Activated T-helper 1 cell treated with anti-CD3 and anti-CD28 coated beads, Interleukin-12 subunit alpha, Interleukin-12 subunit beta, Interleukin-2, Interleukin-4 antibody, amounts not matched to agents 30 ng/mL and 10 ng/mL and 1 ng/mL, durations not matched to agents 14 hours and 24 hours and 36 hours (primary cell): ENCODE results near the gene HIPK2. TPM values are rescaled to one million over a fixed set of nuclear protein-coding genes. Genes with fewer than 3 reads are reported as not detected.

ENCODE experiments used
- DNase-seq: peaks from one replicate; pipeline ENCODE4 v3.0.0; 2021; ENCODE audit warnings: low spot score
- H3K27ac Mint-ChIP-seq: one replicate; pipeline ENCODE4 v1.8.0; 2021; ENCODE audit warnings: mild to moderate bottlenecking, mixed read lengths
- H3K27me3 Mint-ChIP-seq: one replicate; pipeline ENCODE4 v1.8.0; 2022; ENCODE audit warnings: mild to moderate bottlenecking, moderate library complexity, mixed read lengths; ENCODE audit not compliant: insufficient read depth
- H3K36me3 Mint-ChIP-seq: one replicate; pipeline ENCODE4 v1.8.0; 2021; ENCODE audit warnings: low read depth, mixed read lengths
- H3K4me1 Mint-ChIP-seq: one replicate; pipeline ENCODE4 v1.8.0; 2021; ENCODE audit warnings: low read depth, mixed read lengths
- H3K4me3 Mint-ChIP-seq: one replicate; pipeline ENCODE4 v1.8.0; 2021; ENCODE audit warnings: mild to moderate bottlenecking, moderate library complexity, mixed read lengths
- H3K9me3 Mint-ChIP-seq: one replicate; pipeline ENCODE4 v1.8.0; 2021; ENCODE audit warnings: mixed read lengths
- intact Hi-C: fragments of 100-400 bp; cut with micrococcal nuclease; formaldehyde crosslinking; loops from one replicate; pipeline ENCODE4 v1.15.1; 2024
- total RNA-seq: library from RNA; stranded (reverse); gene quantifications from 2 replicates; pipeline ENCODE4 v1.2.3, GENCODE V29; 2022

Gene HIPK2
- total RNA-seq, 1 donor from 2014 or later: 28.3 TPM

DNA sequence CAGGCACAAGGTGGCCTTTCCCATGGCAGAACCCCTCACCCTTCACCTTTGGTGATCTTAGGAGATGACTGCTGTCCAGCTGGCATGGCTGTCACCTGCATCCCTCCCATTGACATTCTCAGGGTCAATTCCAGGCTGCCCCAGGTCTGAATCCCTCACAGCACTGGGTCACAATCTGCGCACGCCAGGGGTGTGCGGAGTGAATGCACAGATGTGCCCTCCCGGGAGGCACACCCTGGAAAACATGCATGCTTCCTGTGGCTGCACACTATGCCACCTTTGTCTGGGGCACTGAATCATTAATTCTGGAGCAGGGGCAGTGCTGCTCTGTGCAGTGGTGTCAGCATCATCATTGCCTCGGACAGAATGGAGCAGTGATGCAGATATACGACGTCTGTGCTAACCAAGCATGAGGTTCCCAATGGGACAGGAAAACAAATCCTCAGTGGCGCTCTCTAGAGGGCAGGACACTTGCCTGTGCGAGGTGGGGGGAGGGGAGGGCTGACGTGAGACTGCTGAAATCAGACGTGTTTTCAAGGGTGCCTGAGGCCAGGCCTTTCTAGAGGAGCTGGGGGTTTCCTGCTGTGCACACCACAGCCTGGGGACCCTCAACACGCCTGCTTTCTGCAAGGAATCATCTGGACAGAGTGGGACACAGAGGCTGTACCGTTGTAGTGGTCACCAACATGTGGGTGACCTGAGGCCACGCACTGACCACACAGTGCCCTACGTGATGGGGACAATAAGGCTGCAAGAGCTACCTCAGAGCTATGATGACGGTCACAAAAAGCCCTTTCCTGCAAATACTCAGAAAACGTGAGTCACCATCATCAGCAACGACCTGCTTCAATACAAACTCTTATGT is 77.9 kb downstream of the HIPK2 start:
- peak; percentile 14 for DNase-seq
- H3K27ac Mint-ChIP-seq: peak overlapping the region; percentile 84
- peak overlapping the region; percentile 8 for H3K4me3 Mint-ChIP-seq
- no peaks in the 10 kb centered on the region for H3K27me3 Mint-ChIP-seq
- H3K4me1 Mint-ChIP-seq: peaks cover 45% of the 10 kb centered on the region
- intact Hi-C loops: loop anchor here (1.0 to 5.0 kb wide), 2 partner anchors 19 to 53 kb away; no protein-coding TSS in a partner anchor
- H3K36me3 Mint-ChIP-seq: peaks cover 8% of the 10 kb centered on the region
- H3K9me3 Mint-ChIP-seq: no peaks in the 10 kb centered on the region

DNA sequence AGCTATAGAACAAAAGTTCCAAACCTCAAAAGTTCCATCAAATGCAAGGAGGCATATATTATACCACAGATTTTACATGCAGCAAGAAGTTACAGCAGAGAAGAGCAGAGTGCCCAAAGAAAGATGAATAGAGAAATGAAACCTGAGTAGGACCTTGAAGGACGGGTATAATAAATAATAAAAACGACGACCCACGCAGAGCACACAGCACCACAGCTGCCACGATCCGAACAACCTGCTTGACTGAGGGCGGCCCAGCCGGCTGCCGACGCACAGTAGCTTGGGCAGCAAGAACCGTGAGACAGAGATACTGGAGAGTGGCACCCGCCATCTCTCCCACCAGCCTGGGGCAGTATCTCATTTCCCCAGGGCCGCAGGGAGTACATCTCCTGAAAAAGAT is 79.0 kb downstream of the HIPK2 start:
- Mint-ChIP-seq H3K9me3 (no peaks in the 10 kb centered on the region), H3K4me3 (no peak overlapping the region), H3K27ac (peak overlapping the region; percentile 69), H3K36me3 (peaks cover 8% of the 10 kb centered on the region), H3K4me1 (peaks cover 37% of the 10 kb centered on the region), H3K27me3 (no peaks in the 10 kb centered on the region)
- intact Hi-C loops: loop anchor here (5.0 kb wide), 1 partner anchor 52 kb away; no protein-coding TSS in a partner anchor
- DNase-seq: no peak

DNA sequence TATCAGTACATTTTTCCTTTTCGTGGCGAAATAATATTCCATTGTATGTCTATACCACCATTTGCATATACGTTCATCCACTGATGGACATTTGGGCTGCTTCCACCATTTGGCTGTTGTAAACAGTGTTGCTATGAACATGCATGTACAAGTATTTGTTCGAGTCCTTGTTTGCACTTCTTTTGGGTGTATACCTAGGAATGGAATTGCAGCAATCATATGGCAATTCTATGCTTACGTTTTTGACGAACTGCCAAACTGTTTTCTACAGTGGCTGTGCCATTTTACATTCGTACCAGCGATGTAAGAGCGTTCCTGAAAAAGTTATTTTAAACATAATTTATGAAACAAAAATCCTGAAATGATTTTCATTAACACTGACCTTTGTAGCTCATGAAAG is 79.5 kb downstream of the HIPK2 start:
- no peak for DNase-seq
- Mint-ChIP-seq H3K27me3 (no peaks in the 10 kb centered on the region), H3K9me3 (no peaks in the 10 kb centered on the region)

DNA sequence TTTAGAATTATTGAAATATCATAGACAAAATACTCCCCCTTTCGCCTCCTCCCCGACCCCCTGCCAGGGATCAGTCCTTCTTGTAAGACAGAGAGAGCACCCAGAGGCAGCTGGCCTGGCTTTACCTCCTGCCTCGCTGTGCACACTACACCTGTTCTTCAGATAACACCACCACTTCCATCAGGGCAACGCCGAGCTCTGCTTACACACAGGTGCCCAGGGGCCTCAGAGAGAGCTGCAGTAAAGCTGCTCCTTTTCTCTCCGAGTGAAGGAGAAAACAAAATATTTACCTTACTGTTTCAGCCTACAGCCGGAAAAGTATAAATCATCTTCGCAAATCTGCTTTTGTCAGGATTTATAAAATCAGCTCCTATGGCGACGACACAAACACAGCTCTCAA is 80.7 kb downstream of the HIPK2 start:
- no peak for DNase-seq
- Mint-ChIP-seq H3K36me3 (peaks cover 8% of the 10 kb centered on the region), H3K27me3 (no peaks in the 10 kb centered on the region), H3K27ac (no peak overlapping the region), H3K4me1 (peaks cover 37% of the 10 kb centered on the region), H3K9me3 (no peaks in the 10 kb centered on the region), H3K4me3 (no peak overlapping the region)
- intact Hi-C loops: loop anchor here (2.0 to 5.0 kb wide), 2 partner anchors 14 to 50 kb away; no protein-coding TSS in a partner anchor

More for the DNA sequence above, 79.5 kb downstream of the HIPK2 start:
- intact Hi-C loops: loop anchor here (5.0 kb wide), 1 partner anchor 51 kb away; no protein-coding TSS in a partner anchor
- no peak overlapping the region for H3K27ac Mint-ChIP-seq
- no peak overlapping the region for H3K4me3 Mint-ChIP-seq
- H3K36me3 Mint-ChIP-seq: peaks cover 8% of the 10 kb centered on the region
- peaks cover 37% of the 10 kb centered on the region for H3K4me1 Mint-ChIP-seq

DNA sequence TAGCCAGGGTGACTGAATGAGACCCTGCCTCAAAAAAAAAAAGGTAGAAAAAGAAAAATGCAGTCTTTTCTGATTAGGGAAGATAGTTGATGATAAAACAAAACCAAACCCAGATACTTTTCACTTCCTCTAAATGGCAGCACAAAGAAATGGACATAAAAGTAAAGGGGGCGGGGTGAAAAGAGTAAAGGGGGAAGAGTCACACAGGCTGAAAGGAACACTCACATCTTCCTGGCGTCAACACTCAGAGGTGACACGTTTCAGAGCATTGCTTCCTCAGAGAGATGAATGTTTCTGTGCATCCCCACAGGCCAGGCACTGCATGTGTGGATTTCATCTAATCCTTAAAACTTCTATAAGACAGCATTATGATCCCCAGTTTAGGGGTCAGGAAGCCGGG is 81.2 kb downstream of the HIPK2 start:
- Mint-ChIP-seq H3K4me3 (no peak overlapping the region), H3K9me3 (no peaks in the 10 kb centered on the region), H3K27ac (no peak overlapping the region), H3K4me1 (peaks cover 37% of the 10 kb centered on the region), H3K27me3 (no peaks in the 10 kb centered on the region), H3K36me3 (peaks cover 8% of the 10 kb centered on the region)
- no peak for DNase-seq
- intact Hi-C loops: loop anchor here (2.0 to 5.0 kb wide), 2 partner anchors 14 to 49 kb away; no protein-coding TSS in a partner anchor

DNA sequence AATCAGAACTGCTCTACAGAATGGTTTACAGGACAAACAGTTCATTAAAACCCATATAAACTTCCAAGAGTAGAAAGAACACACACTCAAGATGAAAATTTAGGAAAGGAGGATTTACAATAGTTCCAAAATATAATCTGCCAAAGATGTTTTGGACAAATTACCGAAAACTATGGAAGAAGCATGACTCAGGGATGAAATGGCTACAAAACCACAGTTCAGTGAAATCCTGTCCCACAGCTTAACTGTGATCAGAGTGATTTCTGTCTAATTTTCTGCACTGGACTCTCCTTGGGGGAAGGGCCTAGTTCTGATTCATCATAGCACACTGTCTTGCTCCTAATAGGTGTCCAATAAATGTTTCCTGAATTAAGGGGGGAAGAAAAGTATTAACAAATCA is 82.2 kb downstream of the HIPK2 start:
- no peaks in the 10 kb centered on the region for H3K27me3 Mint-ChIP-seq
- intact Hi-C loops: loop anchor here (5.0 kb wide), 1 partner anchor 48 kb away; no protein-coding TSS in a partner anchor
- no peaks in the 10 kb centered on the region for H3K9me3 Mint-ChIP-seq
- no peak overlapping the region for H3K4me3 Mint-ChIP-seq
- peaks cover 33% of the 10 kb centered on the region for H3K4me1 Mint-ChIP-seq
- peaks cover 15% of the 10 kb centered on the region for H3K36me3 Mint-ChIP-seq
- DNase-seq: no peak
- no peak overlapping the region for H3K27ac Mint-ChIP-seq

DNA sequence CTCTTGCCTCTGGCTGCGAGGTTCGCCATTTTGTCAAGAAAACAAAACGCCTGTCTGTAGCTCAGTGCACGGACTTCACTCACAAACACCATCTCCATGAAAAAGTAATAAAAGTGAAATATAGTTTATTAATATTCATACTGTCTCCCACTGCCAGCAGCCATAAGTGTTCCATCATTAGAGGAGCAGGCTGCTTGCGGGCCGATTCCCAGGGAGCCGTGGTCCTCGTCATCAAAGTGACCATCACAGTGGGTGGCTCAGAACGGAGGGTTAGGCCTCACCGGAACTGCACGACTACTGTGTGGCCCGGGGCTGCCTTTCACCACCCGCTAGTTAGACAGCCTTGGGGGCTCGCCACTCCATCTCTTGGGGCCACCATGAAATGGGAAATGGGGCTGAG is 82.7 kb downstream of the HIPK2 start:
- H3K36me3 Mint-ChIP-seq: peaks cover 16% of the 10 kb centered on the region
- H3K4me3 Mint-ChIP-seq: no peak overlapping the region
- H3K27ac Mint-ChIP-seq: no peak overlapping the region
- no peaks in the 10 kb centered on the region for H3K9me3 Mint-ChIP-seq
- intact Hi-C loops: loop anchor here (5.0 kb wide), 1 partner anchor 48 kb away; no protein-coding TSS in a partner anchor
- H3K27me3 Mint-ChIP-seq: no peaks in the 10 kb centered on the region
- no peak for DNase-seq
- peaks cover 28% of the 10 kb centered on the region for H3K4me1 Mint-ChIP-seq

DNA sequence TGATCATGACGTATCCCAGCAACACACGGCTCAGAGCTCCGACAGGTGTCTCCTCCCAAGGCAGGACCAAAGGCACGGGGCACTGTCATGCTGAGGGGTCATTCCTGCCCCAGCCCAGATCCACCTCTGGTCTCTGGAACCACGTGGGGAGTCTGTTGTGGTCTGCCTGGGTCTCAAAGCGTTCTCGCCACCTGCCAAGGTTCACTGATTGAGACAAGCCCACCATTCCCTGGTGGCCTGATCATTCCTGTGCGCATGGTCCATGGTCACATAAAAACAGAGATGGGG is 83.5 kb downstream of the HIPK2 start:
- intact Hi-C loops: no loop called here
- Mint-ChIP-seq H3K27me3 (no peaks in the 10 kb centered on the region), H3K27ac (no peak overlapping the region), H3K9me3 (no peaks in the 10 kb centered on the region), H3K36me3 (peaks cover 19% of the 10 kb centered on the region), H3K4me3 (no peak overlapping the region), H3K4me1 (peaks cover 24% of the 10 kb centered on the region)
- no peak for DNase-seq

DNA sequence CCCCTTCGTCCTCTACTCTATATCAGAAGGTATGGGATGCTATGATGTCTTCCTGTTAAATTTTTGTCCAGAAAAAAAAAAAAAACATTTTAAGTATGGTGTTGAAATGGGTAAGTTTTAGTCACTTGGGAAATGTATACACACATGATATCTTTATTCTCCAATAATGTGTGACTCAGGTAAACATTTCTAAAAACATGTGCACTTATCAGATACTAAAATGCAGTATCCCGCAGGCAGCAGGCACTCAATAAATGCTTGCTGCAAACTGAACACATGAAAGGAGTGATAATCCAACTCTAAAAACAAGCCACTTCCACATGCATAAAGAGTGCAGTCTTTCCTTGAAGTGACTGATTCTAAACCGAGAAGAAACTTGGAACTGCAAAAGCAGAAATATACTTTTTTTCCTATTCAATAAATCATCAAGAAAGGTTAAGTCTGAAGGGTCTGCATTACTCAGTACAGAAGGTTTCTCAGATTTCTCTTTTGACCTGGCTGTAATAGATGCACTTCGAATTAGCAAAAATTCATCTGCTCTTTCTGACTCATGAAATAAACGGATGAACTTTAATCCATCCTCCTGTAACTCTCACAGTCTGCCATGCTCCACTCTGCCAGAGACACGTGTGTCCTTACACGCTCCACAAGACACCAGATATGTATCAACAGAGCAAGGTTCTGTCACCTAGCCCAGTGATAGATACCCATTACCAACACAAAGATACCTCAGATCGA is 84.0 kb downstream of the HIPK2 start:
- intact Hi-C loops: no loop called here

DNA sequence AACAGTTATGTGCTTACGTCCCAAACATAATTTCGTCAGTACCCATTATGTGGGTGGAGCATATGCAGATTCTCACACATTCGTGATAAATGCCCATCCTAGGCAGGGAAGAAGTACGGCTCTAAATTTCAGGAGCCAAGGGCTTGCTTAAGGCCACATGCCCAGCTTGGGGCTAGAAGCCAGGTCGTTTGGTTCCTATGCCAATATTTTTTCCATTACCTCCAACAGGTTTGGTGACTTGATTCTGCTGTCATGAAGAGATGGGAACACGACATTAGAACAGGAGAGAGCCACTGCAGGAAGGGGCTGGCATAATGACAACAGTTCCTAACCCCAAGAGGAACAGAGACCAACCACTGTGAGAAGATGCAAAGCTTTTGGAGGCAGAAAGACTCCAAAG is 85.1 kb downstream of the HIPK2 start:
- intact Hi-C loops: no loop called here

More for the DNA sequence above, 84.0 kb downstream of the HIPK2 start:
- Mint-ChIP-seq H3K36me3 (peaks cover 23% of the 10 kb centered on the region), H3K27ac (no peak overlapping the region), H3K27me3 (no peaks in the 10 kb centered on the region), H3K9me3 (no peaks in the 10 kb centered on the region), H3K4me1 (peaks cover 24% of the 10 kb centered on the region), H3K4me3 (no peak overlapping the region)
- no peak for DNase-seq

DNA sequence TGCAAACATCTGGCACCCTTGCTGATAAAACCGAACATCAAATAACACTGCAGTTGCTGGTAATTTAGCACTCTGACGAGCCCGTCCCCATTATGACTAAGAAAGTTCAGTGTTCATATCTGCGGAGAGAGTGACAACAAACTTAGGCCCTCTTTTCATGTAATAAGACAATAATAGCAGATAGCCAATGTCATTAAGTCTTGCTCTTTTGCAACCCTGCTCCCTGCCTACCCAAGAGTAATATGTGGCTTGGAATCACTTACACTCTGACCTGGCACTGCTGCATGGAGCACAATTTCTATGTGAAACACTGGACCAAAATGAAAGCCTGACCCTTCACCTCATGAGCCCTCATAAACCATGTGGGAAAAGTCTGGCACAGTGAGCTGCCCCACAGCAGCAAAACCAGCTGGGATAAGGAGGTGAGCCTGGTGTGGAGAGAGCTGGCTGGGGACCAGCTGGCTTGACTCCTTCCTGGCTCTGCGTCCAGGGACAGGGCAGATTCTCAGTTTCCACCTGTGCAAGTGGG is 86.5 kb downstream of the HIPK2 start:
- Mint-ChIP-seq H3K36me3 (peaks cover 31% of the 10 kb centered on the region), H3K4me3 (no peak overlapping the region), H3K4me1 (peaks cover 13% of the 10 kb centered on the region), H3K9me3 (peaks cover 6% of the 10 kb centered on the region), H3K27me3 (no peaks in the 10 kb centered on the region), H3K27ac (no peak overlapping the region)
- intact Hi-C loops: no loop called here
- DNase-seq: no peak

More for the DNA sequence above, 85.1 kb downstream of the HIPK2 start:
- peaks cover 23% of the 10 kb centered on the region for H3K4me1 Mint-ChIP-seq
- peaks cover 26% of the 10 kb centered on the region for H3K36me3 Mint-ChIP-seq
- H3K27ac Mint-ChIP-seq: no peak overlapping the region
- no peak overlapping the region for H3K4me3 Mint-ChIP-seq
- DNase-seq: no peak
- H3K9me3 Mint-ChIP-seq: no peaks in the 10 kb centered on the region
- no peaks in the 10 kb centered on the region for H3K27me3 Mint-ChIP-seq

DNA sequence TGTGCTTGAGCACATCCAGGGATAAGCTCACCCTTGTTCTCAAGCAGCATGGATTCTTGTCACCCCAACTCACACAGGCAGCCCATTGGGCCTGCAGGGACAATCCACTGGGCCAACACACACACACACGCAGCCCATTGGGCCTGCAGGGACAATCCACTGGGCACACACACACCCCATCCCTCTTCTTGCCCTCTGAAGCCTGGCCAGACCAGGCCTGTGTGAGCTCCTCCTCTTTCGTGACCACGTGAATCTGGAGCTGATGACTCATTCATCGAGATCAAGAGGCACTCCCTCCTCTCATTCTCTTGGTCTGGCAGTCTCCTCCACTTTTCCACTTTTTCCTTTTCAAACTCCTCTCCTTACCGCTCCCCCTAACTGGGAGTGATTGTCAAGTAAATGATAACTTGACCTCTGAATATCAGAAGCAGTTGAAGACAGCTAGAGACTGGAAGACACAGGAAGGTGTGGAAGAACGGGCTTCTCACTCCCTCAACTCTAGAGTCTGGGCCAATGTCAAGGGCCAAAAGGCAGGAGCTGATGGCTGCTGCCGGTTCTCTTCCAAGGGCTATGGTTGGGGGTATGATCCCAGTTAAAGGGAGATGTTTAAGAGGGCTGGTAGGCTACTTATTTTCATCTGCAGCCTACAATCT is 89.7 kb downstream of the HIPK2 start:
- Mint-ChIP-seq H3K27ac (no peak overlapping the region), H3K36me3 (peaks cover 35% of the 10 kb centered on the region)

More for the DNA sequence above, 89.7 kb downstream of the HIPK2 start:
- DNase-seq: no peak
- Mint-ChIP-seq H3K4me3 (no peak overlapping the region), H3K4me1 (peaks cover 18% of the 10 kb centered on the region), H3K9me3 (peaks cover 16% of the 10 kb centered on the region), H3K27me3 (no peaks in the 10 kb centered on the region)
- intact Hi-C loops: loop anchor here (10.0 kb wide), 1 partner anchor 537 kb away; no protein-coding TSS in a partner anchor
